ACHN (cell line): ENCODE results near the gene ZNF619.
A peak's percentile ranks its signal among the peaks of the same experiment; 100 is the strongest.
"Not testable (repeated sequence)": the region's sequence is repeated elsewhere in the genome, so short reads cannot be mapped to it uniquely, and the experiment has no call there.

ENCODE experiments used
- DNase-seq: peaks from one replicate; pipeline ENCODE4 v3.0.0-alpha.2; 2015
- in situ Hi-C: cut with HindIII; loops from 2 replicates; pipeline ENCODE4 v1.10.0; 2017; ENCODE audit warnings: low sequenced_read_pairs, low pct_ligation_motif_present, low pct_unique_long_range_greater_than_20kb

ZNF619 gene

DNA sequence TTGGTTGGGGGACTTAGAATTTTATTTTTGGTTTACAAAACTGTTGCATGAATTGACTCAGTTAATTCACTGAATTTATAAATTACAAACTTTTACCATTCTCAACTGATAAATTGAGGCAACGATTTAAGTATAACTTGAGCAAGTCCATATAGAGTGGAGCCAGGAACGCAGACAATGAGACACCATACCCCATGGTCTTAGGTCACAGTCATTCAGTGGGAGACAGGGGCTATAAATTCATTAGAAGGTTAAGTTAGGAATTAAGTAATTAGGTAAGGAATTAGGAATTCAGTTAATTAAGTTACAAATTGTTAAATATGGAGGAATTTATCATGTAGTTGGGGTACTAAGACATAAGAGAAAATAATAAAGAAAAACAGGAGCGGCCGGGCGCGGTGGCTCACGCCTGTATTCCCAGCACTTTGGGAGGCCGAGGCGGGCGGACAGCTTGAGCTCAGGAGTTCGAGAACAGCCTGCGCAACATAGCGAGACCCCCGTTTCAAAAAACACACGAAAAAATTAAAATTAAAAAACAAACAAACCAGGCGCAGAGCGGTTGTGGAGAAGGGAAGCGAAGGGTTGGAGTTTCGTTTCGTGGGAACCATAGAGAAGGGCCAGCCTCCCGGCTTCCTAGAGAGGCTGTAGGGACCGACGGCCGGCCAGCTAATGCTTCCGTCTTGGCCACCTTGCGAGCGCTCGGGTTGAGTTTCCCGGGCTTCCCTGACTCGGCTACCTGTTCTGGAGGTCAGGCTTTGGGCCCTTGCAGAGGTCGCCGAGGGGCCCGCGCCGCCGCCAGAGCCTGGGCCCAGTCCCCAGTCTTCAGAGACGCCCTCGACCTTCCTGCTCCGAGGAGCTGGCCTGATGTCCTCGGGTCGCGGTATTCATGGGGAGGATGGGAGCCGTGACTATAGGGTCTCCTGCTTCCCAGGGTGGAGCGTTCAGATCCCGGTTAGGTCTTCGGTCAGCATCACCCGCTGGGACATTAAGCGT lies at the start of gene ZNF619:
ZNF619 (plus strand) TSS at position 645 of the 993 bp plus-strand sequence. CDS start 858 bp downstream, outside the sequence.
- in situ Hi-C loops, result no loop called here
- peak; percentile 66 for DNase-seq

- in situ Hi-C loops, result no loop called here
- no peak for DNase-seq
Observed at GRCh38 chr3:40432793-40433192, 44.1 kb upstream of the ZNF619 start.

DNA sequence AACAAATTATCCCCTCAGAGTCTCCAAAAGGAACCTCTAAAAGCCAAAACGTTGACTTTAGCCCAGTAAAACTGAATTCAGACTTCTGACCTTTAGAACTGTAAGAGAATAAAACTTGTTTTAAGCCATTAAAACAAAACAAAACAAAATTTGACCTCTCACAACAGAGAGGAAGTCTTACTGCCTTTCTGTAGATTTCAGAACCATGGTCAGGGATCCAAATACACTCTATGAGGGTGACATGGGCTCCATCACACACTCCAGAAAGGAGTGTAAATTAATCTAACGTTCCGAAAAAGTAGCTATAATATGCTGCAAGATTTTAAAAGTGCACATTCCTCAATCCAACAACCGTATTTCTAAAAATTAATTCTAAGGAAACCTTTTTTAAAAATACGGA lies 39.0 kb upstream of the ZNF619 start:
- DNase-seq, result no peak

DNA sequence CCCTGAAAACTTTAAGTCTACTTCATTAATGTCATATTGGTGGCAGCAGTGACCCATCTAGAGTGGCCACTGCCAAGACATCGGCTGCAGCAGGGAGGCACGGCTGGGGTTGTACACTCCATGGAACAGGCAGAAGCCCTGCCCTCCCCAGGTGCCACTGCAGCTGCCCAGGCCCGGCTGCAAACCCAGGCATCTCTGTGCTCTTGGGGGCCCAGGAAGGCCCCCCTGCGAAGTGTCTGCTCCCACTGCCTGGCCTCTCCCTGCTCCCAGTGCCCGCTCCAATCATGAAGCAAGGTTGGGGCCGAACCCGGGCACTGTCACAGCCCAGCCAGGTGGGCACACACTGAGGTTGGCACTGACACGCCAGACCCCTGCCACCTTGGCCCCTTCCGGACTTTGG lies 31.9 kb upstream of the ZNF619 start:
- in situ Hi-C loops, result no loop called here
- DNase-seq, result no peak

More for the DNA sequence above, 39.0 kb upstream of the ZNF619 start:
- in situ Hi-C loops, result no loop called here

GRCh38 chr3:40445880-40446279 lies 31.0 kb upstream of the ZNF619 start:
- no peak for DNase-seq
- in situ Hi-C loops, result no loop called here

GRCh38 chr3:40450438-40450837 lies 26.5 kb upstream of the ZNF619 start:
- in situ Hi-C loops, result no loop called here
- DNase-seq, result no peak

DNA sequence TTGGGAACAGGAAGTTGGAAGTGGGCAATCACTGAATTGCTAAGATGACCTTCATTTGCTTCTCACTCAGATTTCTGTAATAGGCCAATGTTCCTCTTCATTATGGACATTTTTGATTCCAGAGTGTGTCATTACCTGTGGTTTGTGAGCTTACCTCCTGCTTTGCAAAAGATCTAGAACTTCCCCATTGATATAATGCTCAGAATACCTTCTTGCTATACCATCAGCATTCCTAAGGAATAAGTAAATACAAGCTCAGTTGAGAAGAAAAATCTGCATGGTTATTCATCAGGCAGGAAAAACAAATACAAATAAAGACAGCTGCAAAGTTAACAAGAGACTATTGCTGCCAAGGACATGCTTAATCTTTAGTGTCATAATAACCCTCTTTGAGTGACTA lies 25.4 kb upstream of the ZNF619 start:
- no peak for DNase-seq
- in situ Hi-C loops, result no loop called here

DNA sequence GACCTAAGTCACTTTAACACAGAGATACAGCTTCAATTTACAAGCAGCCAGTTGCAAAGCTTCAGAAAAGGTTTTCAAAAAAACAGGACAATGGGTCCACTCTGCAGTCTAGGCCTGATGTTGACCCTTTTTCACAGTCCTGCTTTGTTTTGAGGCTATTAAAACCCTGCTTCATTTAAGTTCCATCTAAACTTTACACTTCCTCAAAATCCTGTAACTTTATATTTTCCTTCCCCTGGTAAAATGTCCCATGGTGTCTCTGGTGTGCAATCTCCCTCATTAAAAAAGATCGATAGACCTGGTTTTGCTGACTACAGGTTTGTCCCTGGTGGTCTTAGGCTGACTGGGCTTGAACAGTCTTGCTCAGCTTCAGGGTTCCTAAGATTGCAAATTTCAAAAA lies 24.9 kb upstream of the ZNF619 start:
- in situ Hi-C loops, result no loop called here

GRCh38 chr3:40452562-40452875 lies 24.4 kb upstream of the ZNF619 start:
- no peak for DNase-seq
- in situ Hi-C loops, result no loop called here

More for the DNA sequence above, 24.9 kb upstream of the ZNF619 start:
- no peak for DNase-seq

- DNase-seq, result peak; percentile 97
- in situ Hi-C loops, result no loop called here
Observed at GRCh38 chr3:40452876-40453730, 23.8 kb upstream of the ZNF619 start.

- in situ Hi-C loops, result no loop called here
- no peak for DNase-seq
Observed at GRCh38 chr3:40453933-40454332, 23.0 kb upstream of the ZNF619 start.

DNA sequence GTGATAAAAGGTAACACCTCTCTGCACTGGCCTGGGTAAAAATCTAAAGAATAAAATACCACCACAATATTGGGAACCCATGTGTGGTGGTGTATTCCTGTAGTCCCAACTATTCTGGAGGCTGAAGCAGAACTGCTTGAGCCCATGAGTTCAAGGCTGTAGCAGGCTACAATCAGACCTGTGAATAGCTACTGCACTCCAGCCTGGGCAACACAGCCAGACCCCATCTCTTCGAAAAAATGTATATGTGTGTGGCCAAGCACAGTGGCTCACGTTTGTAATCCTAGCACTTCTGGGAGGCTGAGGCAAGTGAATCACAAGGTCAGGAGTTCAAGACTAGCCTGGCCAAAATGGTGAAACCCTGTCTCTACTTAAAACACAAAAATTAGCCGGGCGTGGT lies 21.6 kb upstream of the ZNF619 start:
- no peak for DNase-seq
- in situ Hi-C loops, result no loop called here

DNA sequence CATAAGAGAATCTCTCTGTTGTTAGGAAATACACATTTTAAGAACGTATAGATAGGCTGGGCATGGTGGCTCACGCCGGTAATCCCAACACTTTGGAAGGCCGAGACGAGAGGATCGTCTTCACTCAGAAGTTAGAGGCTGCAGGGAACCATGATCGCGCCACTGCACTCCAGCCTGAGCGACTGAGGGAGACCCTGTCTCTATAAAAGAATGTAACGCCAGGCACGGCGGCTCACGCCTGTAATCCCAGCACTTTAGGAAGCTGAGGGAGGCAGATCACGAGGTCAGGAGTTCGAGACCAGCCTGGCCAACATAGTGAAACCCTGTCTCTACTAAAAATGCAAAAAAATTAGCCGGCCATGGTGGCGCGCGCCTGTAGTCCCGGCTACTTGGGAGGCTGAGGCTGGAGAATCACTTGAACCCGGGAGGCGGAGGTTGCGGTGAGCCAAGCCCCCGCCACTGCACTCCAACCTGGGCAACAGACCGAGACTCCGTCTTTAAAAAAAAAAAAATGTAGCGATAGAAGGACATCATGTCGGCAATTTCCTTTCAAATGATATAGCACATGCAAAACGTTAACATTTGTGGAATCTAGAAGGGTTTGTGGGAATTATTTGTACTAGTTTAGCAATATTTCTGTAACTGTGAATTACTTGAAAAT lies 20.5 kb upstream of the ZNF619 start:
- in situ Hi-C loops, result no loop called here
- no peak for DNase-seq

GRCh38 chr3:40456940-40457823 lies 19.7 kb upstream of the ZNF619 start, which contains the start of gene RPL14:
Gene RPL14, plus strand, starts transcription at chr3:40457339. Its CDS starts 133 bp downstream, at chr3:40457472.
- in situ Hi-C loops, result no loop called here
- peak; percentile 94 for DNase-seq

DNA sequence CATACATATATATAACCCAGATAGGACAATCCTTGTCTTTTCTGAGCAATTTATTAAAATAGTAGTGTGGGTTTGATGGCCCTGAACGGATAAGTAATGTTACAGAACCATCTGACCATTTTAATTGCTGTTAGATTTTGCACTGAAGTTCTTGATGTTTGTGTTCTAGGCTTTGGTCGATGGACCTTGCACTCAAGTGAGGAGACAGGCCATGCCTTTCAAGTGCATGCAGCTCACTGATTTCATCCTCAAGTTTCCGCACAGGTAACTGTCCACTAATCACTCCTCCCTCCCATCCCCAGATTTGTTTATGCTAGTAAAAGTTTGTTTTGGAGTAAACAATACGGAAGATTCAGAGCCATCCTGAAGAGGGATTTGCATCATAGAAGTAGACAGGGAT lies 18.4 kb upstream of the ZNF619 start:
- in situ Hi-C loops, result no loop called here

DNA sequence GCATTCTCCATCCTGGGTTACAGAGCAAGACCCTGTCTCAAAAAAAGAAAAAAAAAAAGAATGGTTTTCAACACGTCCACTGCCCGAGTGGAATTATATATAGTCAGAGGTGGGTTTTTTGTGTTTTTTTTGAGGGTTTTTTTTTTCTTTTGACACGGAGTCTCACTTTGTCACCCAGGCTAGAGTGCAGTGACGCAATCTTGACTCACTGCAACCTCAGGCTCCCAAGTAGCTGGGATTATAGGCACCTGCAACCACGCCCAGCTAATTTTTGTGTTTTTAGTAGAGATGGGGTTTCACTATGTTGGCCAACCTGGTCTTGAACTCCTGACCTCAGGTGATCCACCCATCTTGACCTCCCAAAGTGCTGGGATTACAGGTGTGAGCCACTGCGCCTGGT lies 16.4 kb upstream of the ZNF619 start:
- DNase-seq, in situ Hi-C loops: not testable (repeated sequence)

More for the DNA sequence above, 18.4 kb upstream of the ZNF619 start:
- no peak for DNase-seq

GRCh38 chr3:40461161-40461560 lies 15.8 kb upstream of the ZNF619 start:
- in situ Hi-C loops, result no loop called here

GRCh38 chr3:40462838-40463237 lies 14.1 kb upstream of the ZNF619 start:
- DNase-seq, in situ Hi-C loops: not testable (repeated sequence)

More at GRCh38 chr3:40461161-40461560, 15.8 kb upstream of the ZNF619 start:
- DNase-seq, result no peak
